Nephron progenitor cell (in vitro differentiated cells): ENCODE measurements around the gene CDON.

Experiments used
- DNase-seq: peaks from one replicate; pipeline ENCODE4 v3.0.0; 2021
- H3K27ac Mint-ChIP-seq: 2 replicates; pipeline ENCODE4 v1.8.0; 2021; ENCODE audit warnings: mild to moderate bottlenecking, moderate library complexity, mixed read lengths
- H3K27me3 Mint-ChIP-seq: 2 replicates; pipeline ENCODE4 v1.8.0; 2021; ENCODE audit warnings: mild to moderate bottlenecking, low read depth, mixed read lengths; ENCODE audit not compliant: poor library complexity
- H3K36me3 Mint-ChIP-seq: 2 replicates; pipeline ENCODE4 v1.8.0; 2021; ENCODE audit warnings: low read depth, mixed read lengths
- H3K4me1 Mint-ChIP-seq: 2 replicates; pipeline ENCODE4 v1.8.0; 2021; ENCODE audit warnings: mixed read lengths
- H3K4me3 Mint-ChIP-seq: 2 replicates; pipeline ENCODE4 v1.8.0; 2021; ENCODE audit warnings: mild to moderate bottlenecking, moderate library complexity, mixed read lengths
- H3K9me3 Mint-ChIP-seq: 2 replicates; pipeline ENCODE4 v1.8.0; 2021; ENCODE audit warnings: mild to moderate bottlenecking, moderate library complexity, mixed read lengths
- TF ChIP-seq, protein P1 (sequence below): fragments of 200-600 bp; sonication (generic); IDR thresholded peaks from 2 replicates; pipeline ENCODE4 v1.5.0; 2021; ENCODE audit warnings: antibody characterized with exemption

Gene CDON

GRCh38 chr11:126105022-126105747, 42.5 kb upstream of the CDON start:
- Mint-ChIP-seq H3K36me3 (no peaks in the 10 kb centered on the region), H3K4me1 (peaks cover 74% of the 10 kb centered on the region), H3K4me3 (peak overlapping the region; percentile 30), H3K9me3 (no peaks in the 10 kb centered on the region), H3K27me3 (peaks cover 12% of the 10 kb centered on the region), H3K27ac (no peak overlapping the region)
- DNase-seq: no peak
- TF ChIP-seq, protein P1, sequence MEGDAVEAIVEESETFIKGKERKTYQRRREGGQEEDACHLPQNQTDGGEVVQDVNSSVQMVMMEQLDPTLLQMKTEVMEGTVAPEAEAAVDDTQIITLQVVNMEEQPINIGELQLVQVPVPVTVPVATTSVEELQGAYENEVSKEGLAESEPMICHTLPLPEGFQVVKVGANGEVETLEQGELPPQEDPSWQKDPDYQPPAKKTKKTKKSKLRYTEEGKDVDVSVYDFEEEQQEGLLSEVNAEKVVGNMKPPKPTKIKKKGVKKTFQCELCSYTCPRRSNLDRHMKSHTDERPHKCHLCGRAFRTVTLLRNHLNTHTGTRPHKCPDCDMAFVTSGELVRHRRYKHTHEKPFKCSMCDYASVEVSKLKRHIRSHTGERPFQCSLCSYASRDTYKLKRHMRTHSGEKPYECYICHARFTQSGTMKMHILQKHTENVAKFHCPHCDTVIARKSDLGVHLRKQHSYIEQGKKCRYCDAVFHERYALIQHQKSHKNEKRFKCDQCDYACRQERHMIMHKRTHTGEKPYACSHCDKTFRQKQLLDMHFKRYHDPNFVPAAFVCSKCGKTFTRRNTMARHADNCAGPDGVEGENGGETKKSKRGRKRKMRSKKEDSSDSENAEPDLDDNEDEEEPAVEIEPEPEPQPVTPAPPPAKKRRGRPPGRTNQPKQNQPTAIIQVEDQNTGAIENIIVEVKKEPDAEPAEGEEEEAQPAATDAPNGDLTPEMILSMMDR: no peak

DNA sequence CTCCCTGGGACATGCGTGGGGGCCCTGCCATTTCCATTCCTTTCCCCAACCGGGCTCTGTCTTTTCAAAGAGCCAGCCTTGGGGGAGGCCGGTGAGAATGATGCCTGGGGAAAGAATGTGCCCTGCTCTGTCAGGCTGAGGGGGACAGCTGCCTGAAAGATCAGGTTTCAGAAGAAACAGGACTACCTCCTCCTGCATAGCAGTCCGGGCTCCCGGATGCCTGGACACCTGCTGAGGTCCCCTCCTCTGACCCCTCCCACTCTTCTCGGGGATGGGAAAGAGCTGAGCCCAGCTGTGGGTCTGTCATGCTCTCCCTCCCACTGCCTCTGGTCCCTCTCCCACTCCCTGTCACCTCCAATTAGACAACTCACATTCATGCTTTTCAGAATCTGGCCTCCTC, 41.8 kb upstream of the CDON start:
- Mint-ChIP-seq H3K27ac (no peak overlapping the region), H3K36me3 (no peaks in the 10 kb centered on the region), H3K9me3 (no peaks in the 10 kb centered on the region), H3K4me1 (peaks cover 81% of the 10 kb centered on the region), H3K4me3 (peak overlapping the region; percentile 30), H3K27me3 (peaks cover 10% of the 10 kb centered on the region)
- DNase-seq: peak; percentile 68
- TF ChIP-seq, protein P1: no peak

DNA sequence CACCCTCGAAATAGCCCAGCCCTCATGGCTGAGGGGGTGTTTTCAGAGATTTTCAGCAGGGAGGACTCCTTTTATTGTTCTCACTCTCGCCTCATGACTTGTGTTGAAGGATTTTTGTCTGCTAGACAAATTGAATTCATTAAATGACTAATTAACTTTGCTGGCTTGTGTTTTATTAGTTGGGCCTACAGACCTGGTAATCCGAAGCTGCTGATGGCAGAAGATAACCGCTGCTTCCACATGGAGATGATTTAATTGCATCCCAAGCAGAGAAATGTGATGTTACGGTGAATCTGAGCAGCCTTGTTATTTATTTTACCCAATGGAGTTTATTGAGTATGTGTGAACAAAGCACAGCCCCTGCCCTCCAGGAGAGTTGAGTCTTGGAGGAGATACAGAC, 40.5 kb upstream of the CDON start:
- no peaks in the 10 kb centered on the region for H3K9me3 Mint-ChIP-seq
- TF ChIP-seq, protein P1: no peak
- H3K4me3 Mint-ChIP-seq: no peak overlapping the region
- peak overlapping the region; percentile 15 for H3K27ac Mint-ChIP-seq
- peaks cover 7% of the 10 kb centered on the region for H3K27me3 Mint-ChIP-seq
- no peak for DNase-seq
- H3K4me1 Mint-ChIP-seq: peaks cover 89% of the 10 kb centered on the region
- no peaks in the 10 kb centered on the region for H3K36me3 Mint-ChIP-seq

GRCh38 chr11:126102436-126102981, 39.8 kb upstream of the CDON start:
- H3K36me3 Mint-ChIP-seq: no peaks in the 10 kb centered on the region
- H3K27me3 Mint-ChIP-seq: peaks cover 7% of the 10 kb centered on the region
- no peak for DNase-seq
- TF ChIP-seq, protein P1: no peak
- H3K4me3 Mint-ChIP-seq: peak overlapping the region; percentile 28
- peaks cover 95% of the 10 kb centered on the region for H3K4me1 Mint-ChIP-seq
- no peaks in the 10 kb centered on the region for H3K9me3 Mint-ChIP-seq
- peak overlapping the region; percentile 84 for H3K27ac Mint-ChIP-seq

GRCh38 chr11:126101930-126102283, 39.2 kb upstream of the CDON start:
- Mint-ChIP-seq H3K9me3 (no peaks in the 10 kb centered on the region), H3K36me3 (no peaks in the 10 kb centered on the region), H3K4me1 (peaks cover 92% of the 10 kb centered on the region), H3K4me3 (peak overlapping the region; percentile 9), H3K27ac (peak overlapping the region; percentile 84), H3K27me3 (peaks cover 7% of the 10 kb centered on the region)
- no peak for DNase-seq
- TF ChIP-seq, protein P1: no peak
